Fibroblast of upper back skin (primary cell): ENCODE results near the gene HNRNPK.
A peak's percentile ranks its signal among the peaks of the same experiment; 100 is the strongest.
"Not testable (repeated sequence)": the region's sequence is repeated elsewhere in the genome, so short reads cannot be mapped to it uniquely, and the experiment has no call there.

Experiments
- DNase-seq: peaks from one replicate; pipeline ENCODE4 v3.0.0-alpha.2; 2013

Gene HNRNPK

GRCh38 chr9:83975300-83975699 lies 4.7 kb downstream of the HNRNPK start:
- DNase-seq = no peak

GRCh38 chr9:83972286-83972685 lies 7.7 kb downstream of the HNRNPK start:
- DNase-seq = no peak

DNA sequence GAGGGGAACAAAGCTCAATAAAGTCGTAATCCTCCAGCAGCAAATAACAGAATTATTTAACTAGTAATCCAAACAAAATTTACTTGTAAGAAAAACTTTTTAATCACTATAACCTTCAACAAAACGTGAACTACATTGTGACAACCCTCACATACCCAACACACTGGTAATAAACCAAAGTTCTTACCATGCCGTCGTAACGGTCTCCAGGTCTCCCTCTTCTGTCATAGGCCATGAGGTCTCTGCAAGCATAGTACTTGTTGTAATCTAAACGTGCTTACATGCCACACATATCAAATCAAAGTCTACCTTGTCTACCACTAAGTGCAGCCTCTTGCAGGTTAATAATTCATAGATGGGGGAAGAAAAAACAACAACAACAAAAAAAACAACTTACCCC lies 8.5 kb downstream of the HNRNPK start:
- no peak for DNase-seq

GRCh38 chr9:83969602-83970001 lies 10.4 kb downstream of the HNRNPK start:
- no peak for DNase-seq

- DNase-seq = no peak
Measured at GRCh38 chr9:83967073-83967472, 12.9 kb downstream of the HNRNPK start.

- no peak for DNase-seq
Measured at GRCh38 chr9:83966209-83966582, 13.8 kb downstream of the HNRNPK start.

GRCh38 chr9:83965350-83966208 lies 14.4 kb downstream of the HNRNPK start:
- DNase-seq = no peak

GRCh38 chr9:83964973-83965349 lies 15.1 kb downstream of the HNRNPK start:
- peak; percentile 42 for DNase-seq

DNA sequence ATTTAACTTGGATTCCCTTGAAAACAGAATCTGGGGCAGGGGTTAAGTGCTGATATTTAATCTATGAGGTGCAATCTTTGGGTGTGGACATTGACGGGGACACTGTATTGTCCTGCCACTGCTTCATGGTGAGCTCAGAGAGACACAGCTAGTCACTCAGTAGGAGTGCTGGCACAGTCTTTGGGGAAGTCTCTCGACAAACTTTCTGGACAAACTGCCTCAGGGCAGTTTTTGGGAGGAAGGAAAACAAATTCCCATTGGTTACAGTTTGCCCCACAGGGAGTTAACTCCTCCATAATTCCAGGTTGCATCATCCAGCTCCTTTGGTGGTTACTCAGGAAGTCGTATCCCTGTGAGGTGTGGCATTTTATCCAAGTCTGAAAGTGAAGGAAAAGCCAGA lies 17.9 kb downstream of the HNRNPK start:
- peak; percentile 67 for DNase-seq

DNA sequence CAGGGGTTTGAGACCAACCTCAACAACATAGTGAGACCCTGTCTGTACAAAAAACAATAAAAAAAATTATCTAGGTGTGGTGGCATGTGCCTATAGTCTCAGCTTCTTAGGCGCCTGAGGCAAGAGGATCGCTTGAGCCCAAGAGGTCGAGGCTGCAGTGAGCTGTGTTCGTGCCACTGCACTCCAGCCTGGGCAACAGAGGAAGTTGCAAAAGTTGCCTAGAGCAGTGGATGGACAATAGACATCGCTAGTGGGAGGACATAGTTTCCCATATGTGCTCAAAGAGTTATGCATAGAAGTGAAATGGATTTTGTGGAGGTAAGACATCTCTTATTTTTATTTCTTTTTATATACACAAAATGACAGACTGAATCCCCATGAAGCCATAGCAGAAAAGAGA lies 19.0 kb downstream of the HNRNPK start:
- DNase-seq = no peak

GRCh38 chr9:83959061-83959460 lies 21.0 kb downstream of the HNRNPK start:
- peak; percentile 83 for DNase-seq

DNA sequence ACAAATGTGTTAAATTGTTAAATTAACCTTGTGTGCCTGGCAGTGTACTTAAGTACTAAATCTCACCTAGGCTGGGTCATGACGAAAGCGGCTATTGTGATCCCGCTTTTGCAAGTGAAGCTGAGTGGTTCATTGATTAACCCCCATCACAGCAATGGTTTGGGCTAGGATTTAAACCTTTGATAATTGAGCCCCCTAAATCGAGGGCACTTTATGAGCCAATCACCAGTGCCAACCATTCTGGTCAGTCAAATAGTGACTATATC lies 22.8 kb downstream of the HNRNPK start:
- DNase-seq = no peak

- DNase-seq = peak; percentile 55
Measured at GRCh38 chr9:83956436-83957247, 23.4 kb downstream of the HNRNPK start.

DNA sequence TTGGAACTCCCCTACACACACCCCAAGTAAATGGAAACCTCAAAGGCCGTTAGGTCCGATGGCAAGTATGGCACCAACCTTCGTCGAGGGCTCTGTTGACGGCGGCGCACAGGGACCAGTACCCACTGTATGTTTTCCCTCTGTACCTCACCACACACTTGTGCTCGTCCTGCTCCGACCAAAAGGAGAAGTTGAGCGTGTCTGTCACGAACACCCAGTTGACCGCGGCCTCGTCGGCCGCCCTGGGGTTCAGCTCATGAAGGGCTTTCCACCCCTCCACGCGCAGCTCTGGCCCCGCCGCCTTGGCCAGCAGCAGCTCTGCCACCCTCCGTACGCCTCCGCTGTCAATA lies 24.0 kb downstream of the HNRNPK start:
- DNase-seq = no peak

DNA sequence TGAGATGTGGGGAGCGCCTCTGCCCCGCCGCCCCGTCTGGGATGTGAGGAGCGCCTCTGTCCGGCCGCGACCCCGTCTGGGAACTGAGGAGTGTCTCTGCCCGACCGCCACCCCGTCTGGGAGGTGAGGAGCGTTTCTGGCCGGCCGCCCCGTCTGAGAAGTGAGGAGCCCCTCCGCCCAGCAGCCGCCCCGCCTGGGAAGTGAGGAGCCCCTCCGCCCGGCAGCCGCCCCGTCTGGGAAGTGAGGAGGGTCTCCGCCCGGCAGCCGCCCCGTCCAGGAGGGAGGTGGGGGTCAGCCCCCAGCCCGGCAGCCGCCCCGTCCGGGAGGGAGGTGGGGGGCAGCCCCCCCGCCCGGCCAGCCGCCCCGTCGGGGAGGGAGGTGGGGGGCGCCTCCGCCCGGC lies 31.9 kb downstream of the HNRNPK start:
- not testable (repeated sequence) for DNase-seq

DNA sequence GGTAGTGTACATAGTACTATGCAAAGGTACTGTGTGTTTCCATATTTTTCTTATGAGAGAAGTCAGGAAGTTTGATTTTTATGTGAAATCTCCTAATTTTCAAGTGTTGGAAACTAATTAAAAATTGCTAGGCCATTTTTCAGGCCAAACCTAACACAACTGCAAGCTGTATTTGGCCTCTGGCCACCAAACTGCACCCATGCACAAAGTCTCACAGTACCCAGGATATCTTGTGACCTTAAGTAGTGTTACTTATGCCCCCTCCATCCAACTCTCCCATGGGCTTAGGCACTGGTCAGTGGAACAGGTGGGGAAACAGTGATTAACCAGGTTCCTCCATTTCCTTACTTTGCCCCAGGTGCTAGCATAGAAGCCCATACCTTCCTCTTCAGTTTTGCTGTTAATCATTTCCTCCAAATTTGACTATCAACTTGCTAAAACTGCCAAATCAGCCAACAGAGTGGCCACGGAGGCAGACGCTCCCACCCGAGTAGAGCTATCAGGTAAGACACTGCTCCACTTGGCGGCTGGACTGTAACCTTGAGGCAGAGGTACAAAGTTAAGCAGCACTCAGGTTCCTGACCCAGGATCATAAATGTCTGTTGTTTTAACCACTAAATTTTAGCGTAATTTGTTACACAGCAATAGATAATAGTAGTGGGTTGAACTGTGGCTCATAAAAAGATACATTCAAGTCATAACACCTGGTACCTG lies 39.3 kb downstream of the HNRNPK start:
- no peak for DNase-seq

GRCh38 chr9:83937861-83938455 lies 42.1 kb downstream of the HNRNPK start:
- DNase-seq = peak; percentile 69

DNA sequence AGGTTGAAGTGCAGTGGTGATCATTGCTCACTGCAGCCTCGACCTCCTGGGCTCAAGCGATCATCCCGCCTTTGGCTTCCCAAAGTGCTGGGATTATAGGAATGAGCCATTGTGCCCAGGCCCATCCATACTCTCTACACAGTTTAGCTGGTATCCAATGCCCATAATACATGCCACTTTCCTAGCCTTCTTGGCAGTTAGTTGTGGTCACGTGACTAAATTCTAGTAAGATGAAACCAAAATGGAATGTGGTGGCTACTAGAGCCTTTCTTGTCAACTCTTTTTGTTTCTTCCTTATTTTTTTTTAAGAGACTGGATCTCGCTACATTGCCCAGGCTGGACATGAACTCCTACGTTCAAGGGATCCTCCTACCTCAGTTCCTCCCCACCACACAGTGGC lies 43.5 kb downstream of the HNRNPK start:
- DNase-seq = no peak

GRCh38 chr9:83935276-83935935 lies 44.6 kb downstream of the HNRNPK start:
- DNase-seq = peak; percentile 86

GRCh38 chr9:83934569-83935275 lies 45.3 kb downstream of the HNRNPK start:
- peak; percentile 78 for DNase-seq

DNA sequence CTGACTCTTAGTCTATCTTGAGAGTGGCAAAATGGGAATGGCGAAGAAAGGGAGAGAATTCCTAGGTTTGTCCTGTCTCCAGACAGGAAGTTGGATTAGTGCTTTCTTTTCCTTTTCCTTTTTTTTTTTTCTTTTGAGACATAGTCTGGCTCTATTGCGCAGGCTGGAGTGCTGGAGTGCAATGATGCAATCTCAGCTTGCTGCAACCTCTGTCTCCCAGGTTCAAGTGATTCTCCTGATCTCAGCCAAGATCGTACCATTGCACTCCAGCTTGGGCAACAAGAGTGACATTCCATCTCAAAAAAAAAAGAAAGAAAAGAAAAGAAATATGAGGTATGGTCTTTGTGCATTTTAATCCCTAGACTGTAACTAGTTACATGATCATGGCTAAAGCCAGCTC lies 46.2 kb downstream of the HNRNPK start:
- DNase-seq = peak; percentile 71

GRCh38 chr9:83932851-83933250 lies 47.2 kb downstream of the HNRNPK start:
- DNase-seq = no peak
